ENCODE measurements around the gene ELMO1. TPM values are rescaled to one million over a fixed set of nuclear protein-coding genes. Genes with fewer than 3 reads are reported as not detected.

Gene ELMO1
- total RNA-seq, 2 experiments from 2014 or later: 72.8 to 75.3 TPM

DNA sequence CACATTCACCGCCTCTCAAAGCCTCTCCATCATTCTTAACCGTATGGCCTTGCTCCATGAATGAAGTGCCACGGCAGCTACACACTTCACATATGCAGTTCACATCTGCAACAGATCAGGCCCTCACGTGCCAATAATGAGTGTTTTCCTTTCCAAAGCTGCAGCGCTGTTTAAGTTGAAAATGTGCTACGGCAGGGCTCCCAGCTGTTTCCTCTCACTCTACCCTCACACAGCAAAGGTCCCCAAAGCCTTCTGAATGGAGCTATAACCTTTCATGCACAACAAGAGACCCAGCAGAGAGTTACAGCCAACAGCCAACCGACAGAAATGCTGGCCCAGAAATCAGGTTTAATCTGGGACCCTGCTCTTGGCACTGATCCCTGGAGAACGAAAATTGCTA is 236.1 kb downstream of the ELMO1 start:
- no peak for TF ChIP-seq CTCF (IDR thresholded peaks at IDR 0.05)
- Mint-ChIP-seq H3K4me1 (ENCODE audit: low read depth) (peaks cover 2% of the 10 kb centered on the region), H3K27me3 (no peaks in the 10 kb centered on the region), H3K4me3 (no peak overlapping the region), H3K9me3 (no peaks in the 10 kb centered on the region), H3K27ac (no peak overlapping the region), H3K36me3 (ENCODE audit: low read depth) (peaks cover 21% of the 10 kb centered on the region)
- CTCF ChIA-PET: interaction anchor here (0.5 to 1.0 kb wide), 2 partner anchors 14 to 131 kb away, joined by 3 to 4 read pairs; no protein-coding TSS in a partner anchor
- intact Hi-C loops (cut with micrococcal nuclease): no loop called here
- no peak for DNase-seq
- no peak for ATAC-seq
- POLR2A ChIA-PET: no interaction called here

DNA sequence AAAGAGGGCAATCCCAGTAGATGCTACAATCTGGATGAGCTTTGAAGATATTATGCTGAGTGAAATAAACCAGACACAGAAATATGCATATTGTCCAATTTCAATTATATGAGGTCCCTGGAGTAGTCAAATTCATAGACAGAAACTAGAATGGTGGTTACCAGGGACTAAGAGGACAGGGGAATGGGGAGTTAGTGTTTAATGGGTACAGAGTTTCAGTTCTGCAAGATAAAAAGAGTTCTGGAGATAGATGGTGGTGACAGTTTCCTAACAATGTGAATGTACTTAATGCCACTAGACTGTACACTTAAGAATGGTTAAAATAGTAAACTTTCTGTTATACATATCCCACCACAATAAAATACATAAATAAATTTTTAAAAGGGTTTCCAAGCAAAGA is 236.6 kb downstream of the ELMO1 start:
- intact Hi-C loops (cut with micrococcal nuclease): no loop called here
- no peak overlapping the region for H3K4me3 Mint-ChIP-seq
- peaks cover 24% of the 10 kb centered on the region for H3K36me3 Mint-ChIP-seq (ENCODE audit: low read depth)
- no peaks in the 10 kb centered on the region for H3K27me3 Mint-ChIP-seq
- peaks cover 2% of the 10 kb centered on the region for H3K4me1 Mint-ChIP-seq (ENCODE audit: low read depth)
- ChIA-PET CTCF (interaction anchor here (0.5 to 1.4 kb wide), 2 partner anchors 13 to 131 kb away, joined by 3 to 7 read pairs; no protein-coding TSS in a partner anchor), POLR2A (no interaction called here)
- ATAC-seq: no peak
- no peak overlapping the region for H3K27ac Mint-ChIP-seq
- no peak for DNase-seq
- H3K9me3 Mint-ChIP-seq: no peaks in the 10 kb centered on the region
- TF ChIP-seq CTCF (IDR thresholded peaks at IDR 0.05): no peak

DNA sequence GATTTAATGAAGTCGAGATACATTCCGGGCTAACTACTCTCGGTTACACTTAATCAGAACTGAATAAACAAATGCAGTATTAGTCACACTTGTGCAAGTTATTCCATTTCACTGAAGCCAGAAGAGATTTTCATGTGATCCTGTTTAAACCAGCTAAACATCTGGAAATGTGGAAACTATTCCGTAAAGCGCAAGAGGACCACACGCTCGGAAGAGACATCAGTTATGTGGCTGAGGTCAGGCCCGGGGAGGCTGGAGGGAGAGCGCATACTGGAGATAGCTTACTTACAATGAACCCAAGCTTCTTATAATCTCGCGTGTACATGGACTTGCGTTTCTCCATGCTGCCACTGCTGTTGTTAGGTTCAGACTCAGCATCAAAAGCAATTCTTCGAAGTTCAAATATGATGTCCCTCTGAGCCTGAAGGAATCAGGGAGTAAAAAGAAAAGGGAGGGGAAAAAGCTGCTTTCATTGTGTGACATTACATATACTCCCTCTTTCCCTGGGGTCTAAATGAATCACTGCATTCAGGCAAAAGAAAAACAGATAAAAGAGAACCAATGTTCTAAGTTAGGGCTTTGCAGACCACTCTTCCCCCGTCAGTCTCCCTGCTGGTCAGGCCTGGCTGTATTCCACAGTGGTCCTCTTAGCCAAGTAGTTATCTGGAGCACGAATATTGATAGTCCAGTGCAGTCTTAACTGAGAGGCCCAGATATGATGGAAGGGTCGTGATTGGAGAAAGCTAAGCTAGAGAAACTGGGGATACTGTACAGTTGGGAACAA is 237.4 kb downstream of the ELMO1 start:
- Mint-ChIP-seq H3K27ac (no peak overlapping the region), H3K9me3 (no peaks in the 10 kb centered on the region), H3K36me3 (ENCODE audit: low read depth) (peaks cover 24% of the 10 kb centered on the region), H3K4me1 (ENCODE audit: low read depth) (peaks cover 5% of the 10 kb centered on the region), H3K4me3 (no peak overlapping the region), H3K27me3 (no peaks in the 10 kb centered on the region)
- ATAC-seq: no peak
- POLR2A ChIA-PET: no interaction called here
- intact Hi-C loops (cut with micrococcal nuclease): no loop called here
- CTCF ChIA-PET: interaction anchor here (1.0 to 1.6 kb wide), 4 partner anchors 13 to 723 kb away, joined by 3 to 7 read pairs (median 4); no protein-coding TSS in a partner anchor
- no peak for DNase-seq
- TF ChIP-seq CTCF (IDR thresholded peaks at IDR 0.05): no peak

- Mint-ChIP-seq H3K27me3 (no peaks in the 10 kb centered on the region), H3K4me3 (no peak overlapping the region), H3K27ac (no peak overlapping the region), H3K4me1 (ENCODE audit: low read depth) (peaks cover 16% of the 10 kb centered on the region), H3K9me3 (no peaks in the 10 kb centered on the region), H3K36me3 (ENCODE audit: low read depth) (peaks cover 41% of the 10 kb centered on the region)
- ChIA-PET POLR2A (no interaction called here), CTCF (interaction anchor here (1.4 to 3.1 kb wide), 5 partner anchors 8 to 721 kb away, joined by 3 to 14 read pairs (median 3); no protein-coding TSS in a partner anchor)
- DNase-seq (no peak), ATAC-seq (no peak)
- intact Hi-C loops (cut with micrococcal nuclease): no loop called here
- TF ChIP-seq CTCF (IDR thresholded peaks at IDR 0.05): no peak
Observed at GRCh38 chr7:37209195-37209594, 239.5 kb downstream of the ELMO1 start.

GRCh38 chr7:37208528-37208927 is 240.1 kb downstream of the ELMO1 start:
- ATAC-seq: no peak
- Mint-ChIP-seq H3K27ac (peak overlapping the region; percentile 43), H3K36me3 (ENCODE audit: low read depth) (peaks cover 46% of the 10 kb centered on the region), H3K9me3 (no peaks in the 10 kb centered on the region), H3K27me3 (no peaks in the 10 kb centered on the region), H3K4me1 (ENCODE audit: low read depth) (peaks cover 16% of the 10 kb centered on the region), H3K4me3 (no peak overlapping the region)
- DNase-seq: peak; percentile 9
- intact Hi-C loops (cut with micrococcal nuclease): no loop called here
- ChIA-PET POLR2A (interaction anchor here (1.0 kb wide), 1 partner anchor 15 kb away, joined by 3 read pairs; no protein-coding TSS in a partner anchor), CTCF (interaction anchor here (1.3 to 3.1 kb wide), 5 partner anchors 9 to 720 kb away, joined by 3 to 14 read pairs (median 4); no protein-coding TSS in a partner anchor)
- TF ChIP-seq CTCF (IDR thresholded peaks at IDR 0.05): no peak
